Ovary (tissue), 9 donors: ENCODE results near the gene STXBP4. TPM values are rescaled to one million over a fixed set of nuclear protein-coding genes. Genes with fewer than 3 reads are reported as not detected.

Experiments
- DNase-seq, 5 donors: peaks; one replicate each; pipeline ENCODE4 v3.0.0-alpha.2; 2019 to 2020
- H3K27ac ChIP-seq, 2 donors: fragments of 200-600 bp; one replicate each; pipeline versions ENCODE4 v1.5.1 to v1.8.0; 2019 to 2022
- H3K27me3 ChIP-seq: fragments of 200-600 bp; one replicate; pipeline ENCODE4 v1.8.0; 2022
- H3K36me3 ChIP-seq: fragments of 200-600 bp; sonication (generic); one replicate; pipeline ENCODE4 v1.5.1; 2019
- H3K4me1 ChIP-seq: one replicate; pipeline ENCODE4 v1.8.1; 2013; ENCODE audit warnings: mild to moderate bottlenecking, moderate library complexity; ENCODE audit not compliant: insufficient read depth
- H3K4me3 ChIP-seq: fragments of 200-600 bp; sonication (generic); one replicate; pipeline ENCODE4 v1.5.1; 2017
- H3K9me3 ChIP-seq, 2 donors: fragments of 200-600 bp in 1 of 2; sonication (generic) in 1 of 2; one replicate each; pipeline versions ENCODE4 v1.5.1 to v1.8.1; 2013 to 2019; ENCODE audit warnings: mild to moderate bottlenecking in 1 of 2, moderate library complexity in 1 of 2
- CTCF ChIP-seq, 3 donors: fragments of 450-650 bp in 2 of 3; fragments of 200-600 bp in 1 of 3; IDR thresholded peaks; one replicate each; pipeline versions ENCODE4 v1.5.1 to v1.8.0; 2016 to 2022; ENCODE audit warnings: antibody characterized with exemption in 3 of 3, mild to moderate bottlenecking in 1 of 3
- EP300 ChIP-seq: sonication (generic); formaldehyde crosslinking; IDR thresholded peaks from one replicate; pipeline ENCODE4 v1.6.1; 2017; ENCODE audit warnings: antibody characterized with exemption
- POLR2A ChIP-seq: fragments of 450-650 bp; IDR thresholded peaks from one replicate; pipeline ENCODE4 v1.6.1; 2017; ENCODE audit warnings: antibody characterized with exemption, mild to moderate bottlenecking, moderate library complexity
- WGBS, 3 donors: extraction: QIAGEN DNeasy Blood & Tissue Kit in 1 of 3; methylation state at CpG; one replicate each; pipeline versions ENCODE4 v1.1.5 to v1.1.7; 2013 to 2017; 5-methylcytosine and 5-hydroxymethylcytosine counted together
- intact Hi-C, 4 donors: fragments of 100-400 bp; cut with DNase I; formaldehyde crosslinking; loops; one replicate each; pipeline versions ENCODE4 v1.11.0 to v1.15.1; 2022 to 2023
- polyA plus RNA-seq, 2 donors: library from polyadenylated mRNA; stranded (reverse); fragments of 200-250 nt in 1 of 2; fragments of 350-450 nt in 1 of 2; fragmentation: Illumina TruSeq in 1 of 2; extraction: RNeasy Lipid Tissue Mini Kit (QIAGEN cat#74804) in 1 of 2; gene quantifications; one replicate each; pipeline ENCODE4 v1.2.3, GENCODE V29; 2013 to 2014
- total RNA-seq, 7 donors: library from RNA; depleted of rRNA in 2 of 7; stranded (reverse); fragments of >200 nt in 2 of 7; fragmentation: NEBNext Ultra II Directional in 3 of 7; extraction: Animal tissue kit (Norgen Biotek cat#: 25700) in 3 of 7; gene quantifications; one replicate each; pipeline versions ENCODE4 v1.1.0 to v1.2.4, GENCODE V29; 2016 to 2023
- donor health status: DM: no; HTN: no; CAD: no; lungs with moderate emphysema.
- donor health status: DM: no; HTN: no; CAD: no.
- donor health status: Bipolar disorder and iron deficiency.
- donor health status: DM: yes; HTN: yes; CAD: no.
- donor health status: DM: no; HTN: no; CAD: no.
- donor health status: DM: yes; HTN: yes; CAD: no.

Gene STXBP4
- total and polyA plus RNA-seq, 9 donors = 2.4 to 63.1 (median 16.5) TPM

GRCh38 chr17:55177159-55177854, 208.7 kb downstream of the STXBP4 start:
- H3K27ac ChIP-seq = no peak overlapping the region
- intact Hi-C loops = loop anchor here in 1 of 4 donors (5.0 kb wide), 1 partner anchor 1535 kb away; no protein-coding TSS in a partner anchor
- H3K36me3 ChIP-seq = no peaks in the 10 kb centered on the region
- H3K27me3 ChIP-seq = no peaks in the 10 kb centered on the region
- H3K4me3 ChIP-seq = no peak overlapping the region
- DNase-seq = no peak
- 61 to 79% (median 69%) methylated on average over 3 of the region's 3 CpGs for WGBS, 3 donors
- H3K4me1 ChIP-seq = no peaks in the 10 kb centered on the region
- TF ChIP-seq POLR2A (no peak), CTCF (IDR thresholded peaks at IDR 0.05) (no peak), EP300 (no peak)
- no peaks in the 10 kb centered on the region for H3K9me3 ChIP-seq

DNA sequence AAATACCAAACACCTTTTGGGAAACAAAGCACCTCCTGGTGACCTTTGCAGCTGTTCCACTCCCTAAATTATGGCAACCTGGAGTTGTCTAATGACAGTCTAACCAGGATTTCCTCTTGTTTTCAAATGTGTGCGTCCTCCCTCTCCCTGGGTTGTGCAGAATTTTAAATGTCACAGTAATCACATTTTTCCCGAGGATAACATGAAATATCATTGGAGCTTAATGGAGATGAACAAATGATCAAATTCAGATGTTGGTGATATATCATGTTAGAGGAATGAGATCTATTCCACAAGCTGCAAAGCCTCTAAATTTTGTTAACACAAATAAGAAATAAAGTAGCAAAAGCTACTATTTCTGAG, 209.3 kb downstream of the STXBP4 start:
- Histone ChIP-seq H3K27ac (no peak overlapping the region), H3K27me3 (no peaks in the 10 kb centered on the region), H3K36me3 (no peaks in the 10 kb centered on the region), H3K4me1 (no peaks in the 10 kb centered on the region), H3K4me3 (no peak overlapping the region), H3K9me3 (no peaks in the 10 kb centered on the region)
- intact Hi-C loops = loop anchor here in 1 of 4 donors (5.0 kb wide), 1 partner anchor 1534 kb away; no protein-coding TSS in a partner anchor
- WGBS, 3 donors = 60 to 73% (median 72%) methylated on average over 2 of the region's 2 CpGs
- no peak for TF ChIP-seq CTCF (IDR thresholded peaks at IDR 0.05)
- no peak for TF ChIP-seq EP300
- TF ChIP-seq POLR2A = no peak
- DNase-seq = no peak

- TF ChIP-seq POLR2A (no peak), CTCF (IDR thresholded peaks at IDR 0.05) (no peak), EP300 (no peak)
- Histone ChIP-seq H3K9me3 (no peaks in the 10 kb centered on the region), H3K27ac (no peak overlapping the region), H3K27me3 (no peaks in the 10 kb centered on the region), H3K4me1 (peaks cover 1% of the 10 kb centered on the region), H3K36me3 (no peaks in the 10 kb centered on the region), H3K4me3 (no peak overlapping the region)
- WGBS, 3 donors = 18 to 34% (median 29%) methylated on average over 8 of the region's 8 CpGs
- no peak for DNase-seq
- intact Hi-C loops = no loop called here
Observed at GRCh38 chr17:55186937-55187770, 218.6 kb downstream of the STXBP4 start.

DNA sequence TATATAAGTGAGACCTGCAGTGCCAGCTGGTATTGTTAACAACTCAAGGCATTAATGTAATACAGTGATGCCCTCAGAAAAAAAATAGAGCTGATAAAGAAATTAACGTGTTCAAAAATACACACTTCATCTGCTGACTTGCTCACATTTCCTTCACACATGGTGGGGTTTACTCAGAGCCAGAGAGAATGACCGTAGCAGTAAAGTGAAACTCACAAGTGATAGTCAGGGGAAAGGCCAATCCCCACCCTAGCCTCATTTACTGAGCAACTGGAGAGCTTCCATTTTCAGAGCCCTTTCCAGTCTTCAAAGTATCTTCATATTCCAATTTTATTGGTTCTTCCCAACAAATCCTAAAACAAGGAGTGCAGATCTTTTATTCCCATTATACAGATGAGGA, 222.2 kb downstream of the STXBP4 start:
- intact Hi-C loops = no loop called here
- no peaks in the 10 kb centered on the region for H3K27me3 ChIP-seq
- no peaks in the 10 kb centered on the region for H3K9me3 ChIP-seq
- no peak overlapping the region for H3K27ac ChIP-seq
- H3K36me3 ChIP-seq = no peaks in the 10 kb centered on the region
- H3K4me1 ChIP-seq = peaks cover 1% of the 10 kb centered on the region
- TF ChIP-seq EP300 = no peak
- TF ChIP-seq CTCF (IDR thresholded peaks at IDR 0.05) = no peak
- no peak for TF ChIP-seq POLR2A
- H3K4me3 ChIP-seq = no peak overlapping the region
- no peak for DNase-seq
- WGBS, 3 donors = 60 to 75% (median 64%) methylated on average over 2 of the region's 2 CpGs
